Adrenal gland (tissue), 5 donors: ENCODE measurements around the gene FXYD7.

Experiments
- POLR2A ChIP-seq, 2 donors: fragments of 450-650 bp; IDR thresholded peaks; one replicate each; pipeline ENCODE4 v1.6.1; 2017; ENCODE audit warnings: antibody characterized with exemption in 2 of 2, mild to moderate bottlenecking in 2 of 2, moderate library complexity in 1 of 2
- TF ChIP-seq, protein P1 (sequence below), 6 experiments: fragments of 450-650 bp in 4 of 6; fragments of 200-600 bp in 2 of 6; sonication (generic) in 1 of 6; IDR thresholded peaks; 1 replicate in 5 of 6; 2 replicates in 1 of 6; pipeline versions ENCODE4 v1.5.1 to v1.8.0; 2016 to 2021; ENCODE audit warnings: antibody characterized with exemption in 6 of 6, mild to moderate bottlenecking in 2 of 6, moderate library complexity in 1 of 6
- donor health status: DM: no; HTN: no; CAD: no.

DNA sequence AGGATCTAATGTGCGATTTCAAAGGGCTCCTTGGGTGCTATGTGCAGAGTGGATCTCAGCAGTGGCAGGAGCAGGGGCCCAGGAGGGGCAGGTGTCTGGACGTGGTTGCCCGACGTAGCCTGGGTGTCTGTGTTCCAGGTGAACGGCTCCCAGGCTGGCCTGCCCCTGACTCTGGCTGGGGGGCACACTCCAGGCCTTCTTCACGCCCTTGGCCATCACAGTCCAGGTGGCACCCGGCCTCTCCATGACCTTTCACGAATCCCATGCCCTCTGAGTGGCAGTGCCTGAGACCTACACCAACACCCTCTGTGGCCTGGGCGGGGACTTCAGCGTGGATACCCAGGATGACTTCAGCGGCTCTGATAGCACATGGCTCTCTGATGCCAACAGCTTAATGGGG, 38.7 kb upstream of the FXYD7 start:
- TF ChIP-seq, protein P1, sequence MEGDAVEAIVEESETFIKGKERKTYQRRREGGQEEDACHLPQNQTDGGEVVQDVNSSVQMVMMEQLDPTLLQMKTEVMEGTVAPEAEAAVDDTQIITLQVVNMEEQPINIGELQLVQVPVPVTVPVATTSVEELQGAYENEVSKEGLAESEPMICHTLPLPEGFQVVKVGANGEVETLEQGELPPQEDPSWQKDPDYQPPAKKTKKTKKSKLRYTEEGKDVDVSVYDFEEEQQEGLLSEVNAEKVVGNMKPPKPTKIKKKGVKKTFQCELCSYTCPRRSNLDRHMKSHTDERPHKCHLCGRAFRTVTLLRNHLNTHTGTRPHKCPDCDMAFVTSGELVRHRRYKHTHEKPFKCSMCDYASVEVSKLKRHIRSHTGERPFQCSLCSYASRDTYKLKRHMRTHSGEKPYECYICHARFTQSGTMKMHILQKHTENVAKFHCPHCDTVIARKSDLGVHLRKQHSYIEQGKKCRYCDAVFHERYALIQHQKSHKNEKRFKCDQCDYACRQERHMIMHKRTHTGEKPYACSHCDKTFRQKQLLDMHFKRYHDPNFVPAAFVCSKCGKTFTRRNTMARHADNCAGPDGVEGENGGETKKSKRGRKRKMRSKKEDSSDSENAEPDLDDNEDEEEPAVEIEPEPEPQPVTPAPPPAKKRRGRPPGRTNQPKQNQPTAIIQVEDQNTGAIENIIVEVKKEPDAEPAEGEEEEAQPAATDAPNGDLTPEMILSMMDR (IDR thresholded peaks at IDR 0.05), result no peak
- TF ChIP-seq POLR2A (IDR thresholded peaks at IDR 0.05), result no peak
